ENCODE data around the gene POU2AF1. TPM values are rescaled to one million over a fixed set of nuclear protein-coding genes. Genes with fewer than 3 reads are reported as not detected.
A peak's percentile ranks its signal among the peaks of the same experiment; 100 is the strongest.

The POU2AF1 gene
- total and polyA plus RNA-seq, 2 of the 8 experiments (the other 6 are each of a cell fraction or from before 2014, with no cell fraction given): not detected

DNA sequence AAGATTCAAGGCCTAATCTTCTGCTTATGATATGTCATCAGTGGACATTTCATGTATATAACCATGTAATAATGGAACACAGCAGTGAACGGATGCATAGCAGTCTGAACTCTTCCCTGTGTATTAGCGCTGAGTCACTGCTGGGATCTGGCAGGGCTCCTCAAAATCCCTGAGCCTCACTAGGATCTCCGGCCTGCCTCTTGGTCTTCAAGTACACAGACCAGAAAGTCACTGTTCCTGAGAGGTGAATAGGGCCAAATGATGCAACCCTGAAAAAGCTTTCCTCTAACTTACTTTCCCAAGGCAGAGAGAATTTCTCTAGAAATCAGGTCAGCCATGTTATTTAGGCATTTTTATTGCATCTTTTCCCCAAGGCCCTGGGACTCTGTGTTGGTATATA lies 35.0 kb downstream of the POU2AF1 start:
- POLR2A ChIA-PET (ENCODE audit: partially characterized antibody): no interaction called here
- Histone ChIP-seq H2AK5ac (ENCODE audit: low read depth, low read length) (no peak overlapping the region), H2BK5ac (ENCODE audit: low read depth, low read length) (no peak overlapping the region), H2BK20ac (ENCODE audit: low read length) (no peak overlapping the region), H3K27me3 (replicated peaks in 1 of 4; ENCODE audit: control insufficient read depth in 3 of 4, extremely low read depth in 1 of 4, insufficient read depth in 3 of 4, low read length in 3 of 4) (no peaks in the 10 kb centered on the region), H3K4me3 (ENCODE audit: extremely low read depth in 1 of 4, insufficient read depth in 2 of 4, low read depth in 3 of 4, low read length in 4 of 4) (no peak overlapping the region), H3K4me2 (ENCODE audit: insufficient read depth in 1 of 2, low read depth in 2 of 2, low read length in 2 of 2) (no peak overlapping the region), H2BK15ac (ENCODE audit: low read length) (no peak overlapping the region), H3K23ac (ENCODE audit: insufficient read length) (no peak overlapping the region), H4K20me1 (replicated peaks in 1 of 2; ENCODE audit: control insufficient read depth in 1 of 2, insufficient read depth in 2 of 2, low read length in 2 of 2) (no peaks in the 10 kb centered on the region), H3K36me3 (ENCODE audit: control insufficient read depth in 2 of 4, insufficient read depth in 4 of 4, low read length in 3 of 4) (no peaks in the 10 kb centered on the region), H4K5ac (ENCODE audit: insufficient read length, low read depth, low read length) (no peak overlapping the region), H2BK12ac (ENCODE audit: low read depth, low read length) (no peak overlapping the region), H3K4ac (replicated peaks; ENCODE audit: insufficient read length, low read depth, low read length) (no peak overlapping the region), H3K14ac (ENCODE audit: insufficient read length) (no peak overlapping the region), H4K91ac (replicated peaks; ENCODE audit: insufficient read length, low read length) (no peak overlapping the region), H3K56ac (replicated peaks; ENCODE audit: insufficient read length, low read depth, low read length) (no peak overlapping the region), H3K18ac (ENCODE audit: extremely low read depth, low read length) (no peak overlapping the region), H3K79me1 (ENCODE audit: low read depth, low read length) (no peaks in the 10 kb centered on the region), H3K9ac (replicated peaks in 1 of 4; ENCODE audit: extremely low read depth in 1 of 4, low read depth in 3 of 4, low read length in 3 of 4) (no peak overlapping the region), H3K23me2 (ENCODE audit: low read depth, low read length) (no peaks in the 10 kb centered on the region), H2AFZ (ENCODE audit: low read length) (peak overlapping the region; percentile 80; the same call in 1 of the 2 replicates), H3K79me2 (ENCODE audit: control insufficient read depth in 1 of 2, insufficient read depth in 2 of 2, low read length in 2 of 2) (no peaks in the 10 kb centered on the region), H3K9me3 (ENCODE audit: insufficient read depth in 2 of 2, low read depth in 1 of 2, low read length in 1 of 2) (no peaks in the 10 kb centered on the region), H3K4me1 (replicated peaks in 1 of 4; ENCODE audit: control insufficient read depth in 3 of 4, insufficient read depth in 4 of 4, low read length in 3 of 4) (peaks cover 0 to 6% (median 0%) of the 10 kb centered on the region in 4 experiments; a peak in 1 of 7 replicates), H4K8ac (ENCODE audit: extremely low read depth, insufficient read depth, low read length) (no peak overlapping the region), H3K27ac (ENCODE audit: low read depth, low read length) (no peak overlapping the region), H2BK120ac (replicated peaks; ENCODE audit: low read depth, low read length) (no peak overlapping the region)
- DNase-seq (ENCODE audit: low read depth in 1 of 2, low spot score in 2 of 2) (no peak), FAIRE-seq (no peak)
- CTCF ChIA-PET (ENCODE audit: partially characterized antibody): interaction anchor here (1.2 to 2.8 kb wide), 2 partner anchors 10 to 79 kb away, joined by 3 to 8 read pairs; no protein-coding TSS in a partner anchor
- TF ChIP-seq KDM1A (IDR thresholded peaks at IDR 0.05; ENCODE audit: borderline replicate concordance, low read length): no peak
- no peak for TF ChIP-seq JUN (IDR thresholded peaks at IDR 0.05; ENCODE audit: low read depth, low read length)
- TF ChIP-seq EGR1 (IDR thresholded peaks at IDR 0.05; ENCODE audit: borderline replicate concordance, low read depth, low read length): no peak
- no peak for TF ChIP-seq TAF7 (optimal IDR thresholded peaks at IDR 0.05; ENCODE audit: borderline replicate concordance, low read depth, low read length)
- TF ChIP-seq TCF12 (IDR thresholded peaks at IDR 0.05; ENCODE audit: low read depth, low read length): no peak
- 67% methylated on average over 3 of the region's 3 CpGs; no CpG with 5 or more reads in 1 of the 2 experiments for WGBS, 2 experiments (ENCODE audit: extremely low coverage in 1 of 2, insufficient coverage in 1 of 2, insufficient read length in 1 of 2, insufficient replicate concordance in 2 of 2, low coverage in 1 of 2, low lambda C conversion rate in 2 of 2, missing lambda C conversion rate in 1 of 2)

All from H1 (cell line).